ENCODE data around the gene HBM.
"Not testable (repeated sequence)": the region's sequence is repeated elsewhere in the genome, so short reads cannot be mapped to it uniquely, and the experiment has no call there.

HBM gene

GRCh38 chr16:187330-187729, 21.6 kb downstream of the HBM start:
- DNase-seq, result no peak

- peak; percentile 36 for DNase-seq
Observed at GRCh38 chr16:188674-189073, 22.9 kb downstream of the HBM start.

- DNase-seq, result no peak
Observed at GRCh38 chr16:189604-190186, 23.9 kb downstream of the HBM start.

GRCh38 chr16:191831-192230, 26.1 kb downstream of the HBM start:
- DNase-seq, result no peak

- DNase-seq, result no peak
Observed at GRCh38 chr16:192686-193085, 26.9 kb downstream of the HBM start.

GRCh38 chr16:193441-193840, 27.7 kb downstream of the HBM start:
- no peak for DNase-seq

- DNase-seq, result no peak
Observed at GRCh38 chr16:194516-194915, 28.7 kb downstream of the HBM start.

- DNase-seq, result no peak
Observed at GRCh38 chr16:200388-200787, 34.6 kb downstream of the HBM start.

- no peak for DNase-seq
Observed at GRCh38 chr16:203246-203645, 37.5 kb downstream of the HBM start.

GRCh38 chr16:204046-204445, 38.3 kb downstream of the HBM start:
- DNase-seq, result not testable (repeated sequence)

- not testable (repeated sequence) for DNase-seq
Observed at GRCh38 chr16:209359-209758, 43.6 kb downstream of the HBM start.

- not testable (repeated sequence) for DNase-seq
Observed at GRCh38 chr16:211631-212180, 45.9 kb downstream of the HBM start.

GRCh38 chr16:212999-213398, 47.2 kb downstream of the HBM start:
- no peak for DNase-seq
